AG08395 (cell line): ENCODE measurements around the gene ECSIT.
"Not testable (repeated sequence)": the region's sequence is repeated elsewhere in the genome, so short reads cannot be mapped to it uniquely, and the experiment has no call there.

Source experiments
- DNase-seq: peaks from one replicate; pipeline ENCODE4 v3.0.0; 2012; ENCODE audit warnings: mixed read lengths, low spot score

The ECSIT gene

GRCh38 chr19:11478167-11479089, 50.5 kb downstream of the ECSIT start:
- no peak for DNase-seq

- no peak for DNase-seq
Observed at GRCh38 chr19:11475861-11476260, 53.1 kb downstream of the ECSIT start.

DNA sequence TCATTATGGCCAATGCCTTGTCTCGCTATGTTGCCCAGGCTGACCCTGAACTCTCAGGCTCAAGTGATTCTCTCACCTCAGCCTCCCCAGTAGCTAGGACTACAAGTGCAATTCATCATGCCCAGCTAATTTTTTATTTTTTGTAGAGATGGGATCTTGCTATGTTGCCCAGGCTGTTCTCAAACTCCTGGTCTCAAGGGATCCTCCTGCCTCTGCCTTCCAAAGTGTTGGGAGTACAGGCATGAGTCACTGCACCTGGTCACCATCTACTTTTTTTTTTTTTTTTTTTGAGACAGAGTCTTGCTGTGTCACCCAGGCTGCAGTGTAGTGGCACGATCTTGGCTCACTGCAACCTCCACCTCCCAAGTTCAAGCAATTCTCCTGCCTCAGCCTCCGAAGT, 53.6 kb downstream of the ECSIT start:
- not testable (repeated sequence) for DNase-seq

DNA sequence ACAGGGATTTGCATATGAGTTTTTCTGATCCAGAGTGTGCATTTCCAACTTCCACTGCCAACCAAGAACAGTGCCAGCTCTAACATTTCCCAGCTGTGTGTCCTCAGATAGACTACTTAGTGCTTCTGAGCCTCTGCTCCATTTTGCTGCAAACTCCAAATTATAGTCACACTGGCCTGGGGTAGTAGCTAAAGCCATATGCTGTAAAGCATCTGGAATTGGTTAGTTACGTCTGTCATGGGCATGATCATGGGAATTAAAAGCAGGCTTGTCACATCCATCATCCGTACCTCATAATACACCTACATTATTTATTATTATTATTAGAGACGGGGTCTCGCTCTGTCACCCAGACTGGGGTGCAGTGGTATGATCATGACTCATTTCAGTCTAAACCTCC, 55.2 kb downstream of the ECSIT start:
- DNase-seq, result no peak

DNA sequence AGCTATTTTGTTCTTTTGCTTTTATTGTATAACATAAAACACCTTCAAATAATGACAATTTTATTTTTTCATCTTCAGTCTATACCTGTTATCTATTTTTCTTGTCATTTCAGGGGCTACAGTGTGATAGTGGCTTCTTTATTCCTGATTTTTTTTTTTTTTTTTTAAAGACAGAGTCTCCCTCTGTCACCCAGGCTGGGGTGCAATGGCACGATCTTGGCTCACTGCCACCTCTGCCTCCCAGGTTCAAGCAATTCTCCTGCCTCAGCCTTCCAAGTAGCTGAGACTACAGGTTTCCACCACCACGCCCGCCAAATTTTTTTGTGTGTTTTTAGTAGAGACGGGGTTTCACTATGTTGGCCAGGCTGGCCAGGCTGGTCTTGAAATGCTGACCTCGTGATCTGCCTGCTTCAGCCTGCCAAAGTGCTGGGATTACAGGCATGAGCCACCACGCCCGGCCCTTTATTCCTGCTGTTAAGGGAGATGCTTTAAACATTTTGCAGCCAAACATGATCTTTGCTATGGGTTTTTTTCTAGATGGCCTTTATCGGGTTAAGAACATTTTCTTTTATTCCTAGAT, 60.6 kb downstream of the ECSIT start:
- not testable (repeated sequence) for DNase-seq

DNA sequence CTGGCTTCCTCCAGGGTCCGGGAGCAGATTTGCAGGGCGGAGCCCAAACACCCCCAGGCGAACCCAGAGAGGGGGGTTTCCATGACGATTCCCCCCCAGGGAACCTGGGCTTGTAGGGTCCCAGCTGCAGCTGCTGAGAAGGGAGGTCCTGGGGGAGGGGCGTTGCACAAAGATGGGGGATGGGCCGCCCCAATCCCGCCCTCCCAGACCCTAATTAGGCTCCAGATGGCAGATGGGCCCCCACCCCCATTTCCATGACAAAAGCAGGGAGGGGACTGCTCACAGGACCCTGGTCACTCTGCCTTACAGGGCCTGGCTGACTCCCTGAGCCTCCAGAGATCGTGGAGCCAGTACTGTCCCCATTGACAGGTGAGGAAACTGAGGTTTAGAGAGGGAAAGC, 63.3 kb downstream of the ECSIT start:
- no peak for DNase-seq

DNA sequence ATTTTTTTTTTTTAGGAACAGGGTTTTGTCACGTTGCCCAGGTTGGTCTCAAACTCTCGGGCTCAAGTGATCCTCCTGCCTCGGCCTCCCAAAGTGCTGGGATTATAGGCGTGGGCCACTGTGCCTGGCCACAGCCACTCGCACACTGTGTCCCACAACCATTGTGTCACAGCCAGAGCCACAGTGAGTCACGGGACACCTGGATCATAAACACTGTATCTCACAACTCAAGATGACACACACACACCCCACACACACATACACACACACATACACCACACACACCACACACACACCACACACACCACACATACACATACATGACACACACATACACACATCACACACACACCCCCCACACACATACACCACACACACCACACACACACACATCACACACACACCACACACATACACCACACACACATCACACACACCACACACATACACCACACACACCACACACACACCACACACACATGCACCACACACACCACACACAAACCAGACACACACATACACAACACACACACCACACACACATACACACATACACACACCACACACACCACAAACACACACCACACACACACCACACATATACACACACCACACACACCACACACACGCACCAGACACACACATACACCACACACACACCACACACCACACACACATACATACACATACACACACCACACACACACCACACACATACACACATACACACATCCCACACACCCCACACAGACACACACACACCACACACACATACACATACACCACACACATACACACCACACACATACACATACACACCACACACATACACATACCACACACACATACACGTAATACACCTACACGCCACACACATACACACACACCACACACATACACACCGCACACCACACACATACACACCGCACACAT, 64.3 kb downstream of the ECSIT start:
- DNase-seq, result no peak

DNA sequence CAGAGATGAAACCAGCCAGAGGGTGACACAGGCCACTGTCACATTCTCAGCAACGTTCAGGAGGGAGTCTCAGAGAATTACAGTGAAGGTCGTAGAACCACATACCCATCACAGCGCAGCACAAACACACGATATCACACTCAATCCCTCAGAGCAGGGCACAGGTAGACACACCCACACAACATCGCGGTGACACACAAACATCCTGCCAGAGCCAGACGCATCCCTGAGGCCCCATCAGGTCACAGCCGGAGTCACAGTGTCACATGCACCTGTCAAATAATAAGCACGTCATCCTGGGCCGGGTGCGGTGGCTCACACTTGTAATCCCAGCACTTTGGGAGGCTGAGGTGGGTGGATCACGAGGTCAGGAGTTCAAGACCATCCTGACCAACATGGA, 65.5 kb downstream of the ECSIT start:
- DNase-seq, result no peak

- no peak for DNase-seq
Observed at GRCh38 chr19:11461453-11461852, 67.5 kb downstream of the ECSIT start.

DNA sequence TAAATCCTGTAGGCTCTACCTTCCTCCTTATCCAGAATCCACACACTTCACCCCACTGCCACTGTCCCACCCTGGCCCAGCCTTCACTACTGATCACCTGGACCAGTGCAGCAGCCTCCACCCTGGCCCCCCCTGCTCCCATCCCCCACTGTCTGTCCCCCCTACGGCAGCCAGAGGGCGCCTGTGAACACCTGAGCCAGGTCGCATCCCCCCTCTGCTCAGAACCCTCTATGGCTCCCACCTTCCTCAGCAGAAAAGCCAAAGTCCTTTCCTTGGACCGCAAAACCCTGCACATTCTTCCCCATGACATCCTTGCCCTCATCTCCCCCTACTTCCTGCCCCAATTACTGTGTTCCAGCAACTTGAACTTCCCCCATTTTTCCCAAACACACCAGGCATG, 68.7 kb downstream of the ECSIT start:
- DNase-seq, result no peak

GRCh38 chr19:11458912-11459311, 70.0 kb downstream of the ECSIT start:
- not testable (repeated sequence) for DNase-seq

GRCh38 chr19:11458236-11458900, 70.6 kb downstream of the ECSIT start:
- DNase-seq, result no peak

DNA sequence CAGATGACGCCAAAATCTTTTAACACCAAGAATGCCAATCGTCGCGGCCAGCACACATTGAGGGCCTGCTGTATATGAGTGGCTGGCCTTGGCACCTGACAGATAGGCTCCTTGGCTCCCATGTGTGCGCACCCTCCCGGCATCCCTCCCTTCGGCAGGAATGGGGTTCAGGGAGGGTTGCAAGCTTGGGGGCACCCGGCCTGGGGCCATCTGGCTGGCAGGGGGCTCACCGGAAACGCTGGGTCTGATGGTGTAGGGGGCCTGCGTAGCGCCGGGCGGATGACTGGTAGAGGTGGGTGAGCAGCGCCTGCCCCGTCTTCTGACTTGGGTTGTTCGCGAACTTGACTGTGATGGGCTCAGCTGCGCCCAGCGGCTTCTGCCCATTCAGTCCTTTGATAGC, 71.1 kb downstream of the ECSIT start:
- DNase-seq, result no peak

DNA sequence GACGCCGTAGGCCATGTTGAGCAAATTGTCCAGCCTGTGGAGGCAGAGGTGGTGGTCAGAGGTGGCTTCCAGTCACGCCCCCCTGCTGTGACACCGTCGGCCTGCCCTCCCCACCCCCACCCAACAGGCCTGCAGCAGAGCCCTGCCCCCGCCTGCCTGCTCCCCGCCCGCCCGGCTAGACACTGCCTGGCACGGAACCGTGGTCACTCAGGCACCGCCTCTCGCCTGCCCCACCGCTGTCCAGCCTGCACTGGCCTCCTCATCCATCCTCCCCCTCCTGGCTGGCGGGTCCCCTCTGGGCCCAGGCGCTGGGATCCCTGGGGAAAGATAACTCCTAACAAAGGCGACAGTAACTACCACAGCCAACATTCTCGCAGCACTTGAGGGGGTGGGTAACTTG, 71.8 kb downstream of the ECSIT start:
- DNase-seq, result no peak

DNA sequence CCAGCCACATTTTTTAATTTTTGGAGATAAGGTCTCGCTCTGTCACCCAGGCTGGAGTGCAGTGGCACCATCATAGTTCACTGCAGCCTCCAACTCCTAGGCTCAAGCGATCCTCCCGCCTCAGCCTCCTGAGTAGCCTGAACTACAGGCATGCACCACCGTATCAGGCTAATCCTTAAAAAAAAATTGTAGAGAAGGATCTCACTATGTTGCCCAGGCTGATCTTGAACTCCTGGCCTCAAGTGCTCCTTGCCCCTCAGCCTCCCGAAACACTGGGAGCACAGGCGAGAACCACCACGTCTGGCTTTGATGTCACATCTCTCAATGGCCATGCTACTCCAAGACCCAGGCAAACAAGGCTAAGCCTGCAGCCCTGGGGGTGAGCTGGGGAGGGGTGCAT, 72.3 kb downstream of the ECSIT start:
- DNase-seq, result no peak
